ENCODE data around the gene PANX3. TPM values are rescaled to one million over a fixed set of nuclear protein-coding genes. Genes with fewer than 3 reads are reported as not detected.

PANX3 gene
- total and polyA plus RNA-seq, 2 of the 13 experiments (the other 11 are each of a cell fraction or from before 2014, with no cell fraction given): not detected

- no peak for TF ChIP-seq ZSCAN30 (CRISPR knock-in tag; IDR thresholded peaks at IDR 0.05)
- no peak for TF ChIP-seq TBP (CRISPR knock-in tag; IDR thresholded peaks at IDR 0.05)
- peak; percentile 99 for TF ChIP-seq ELF1 (CRISPR knock-in tag; IDR thresholded peaks at IDR 0.05)
- TF ChIP-seq ZBTB39 (CRISPR knock-in tag; IDR thresholded peaks at IDR 0.05): no peak
- TF ChIP-seq AGO2 (optimal IDR thresholded peaks at IDR 0.05; ENCODE audit: low read depth, low read length): peak; percentile 82
- TF ChIP-seq, protein P1, sequence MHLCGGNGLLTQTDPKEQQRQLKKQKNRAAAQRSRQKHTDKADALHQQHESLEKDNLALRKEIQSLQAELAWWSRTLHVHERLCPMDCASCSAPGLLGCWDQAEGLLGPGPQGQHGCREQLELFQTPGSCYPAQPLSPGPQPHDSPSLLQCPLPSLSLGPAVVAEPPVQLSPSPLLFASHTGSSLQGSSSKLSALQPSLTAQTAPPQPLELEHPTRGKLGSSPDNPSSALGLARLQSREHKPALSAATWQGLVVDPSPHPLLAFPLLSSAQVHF (CRISPR knock-in tag; IDR thresholded peaks at IDR 0.05): peak; percentile 39; the same call in 1 of the 2 replicates
- TF ChIP-seq SP140L (CRISPR knock-in tag; IDR thresholded peaks at IDR 0.05; ENCODE audit: borderline replicate concordance): no peak
- TF ChIP-seq ZIK1 (CRISPR knock-in tag; IDR thresholded peaks at IDR 0.05; ENCODE audit: borderline replicate concordance, low read depth): no peak
- TF ChIP-seq GLI4 (CRISPR knock-in tag; IDR thresholded peaks at IDR 0.05; ENCODE audit: borderline replicate concordance): 0 out of 2 replicates have a peak, but pooled peaks have one; percentile 63
- TF ChIP-seq, protein P2, sequence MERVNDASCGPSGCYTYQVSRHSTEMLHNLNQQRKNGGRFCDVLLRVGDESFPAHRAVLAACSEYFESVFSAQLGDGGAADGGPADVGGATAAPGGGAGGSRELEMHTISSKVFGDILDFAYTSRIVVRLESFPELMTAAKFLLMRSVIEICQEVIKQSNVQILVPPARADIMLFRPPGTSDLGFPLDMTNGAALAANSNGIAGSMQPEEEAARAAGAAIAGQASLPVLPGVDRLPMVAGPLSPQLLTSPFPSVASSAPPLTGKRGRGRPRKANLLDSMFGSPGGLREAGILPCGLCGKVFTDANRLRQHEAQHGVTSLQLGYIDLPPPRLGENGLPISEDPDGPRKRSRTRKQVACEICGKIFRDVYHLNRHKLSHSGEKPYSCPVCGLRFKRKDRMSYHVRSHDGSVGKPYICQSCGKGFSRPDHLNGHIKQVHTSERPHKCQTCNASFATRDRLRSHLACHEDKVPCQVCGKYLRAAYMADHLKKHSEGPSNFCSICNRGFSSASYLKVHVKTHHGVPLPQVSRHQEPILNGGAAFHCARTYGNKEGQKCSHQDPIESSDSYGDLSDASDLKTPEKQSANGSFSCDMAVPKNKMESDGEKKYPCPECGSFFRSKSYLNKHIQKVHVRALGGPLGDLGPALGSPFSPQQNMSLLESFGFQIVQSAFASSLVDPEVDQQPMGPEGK (CRISPR knock-in tag; IDR thresholded peaks at IDR 0.05): peak; percentile 70
- 0 out of 2 replicates have a peak, but pooled peaks have one; percentile 37 for TF ChIP-seq SNAI1 (CRISPR knock-in tag; IDR thresholded peaks at IDR 0.05; ENCODE audit: borderline replicate concordance)
- TF ChIP-seq KLF16 (CRISPR knock-in tag; IDR thresholded peaks at IDR 0.05): peak in 1 of 2 experiments; percentile 79; a peak in 2 of 4 replicates
- TF ChIP-seq FOXP4 (CRISPR knock-in tag; IDR thresholded peaks at IDR 0.05): peak; percentile 48; the same call in 1 of the 2 replicates
- no peak for TF ChIP-seq ZBTB7A (CRISPR knock-in tag; IDR thresholded peaks at IDR 0.05)
- TF ChIP-seq, protein P3, sequence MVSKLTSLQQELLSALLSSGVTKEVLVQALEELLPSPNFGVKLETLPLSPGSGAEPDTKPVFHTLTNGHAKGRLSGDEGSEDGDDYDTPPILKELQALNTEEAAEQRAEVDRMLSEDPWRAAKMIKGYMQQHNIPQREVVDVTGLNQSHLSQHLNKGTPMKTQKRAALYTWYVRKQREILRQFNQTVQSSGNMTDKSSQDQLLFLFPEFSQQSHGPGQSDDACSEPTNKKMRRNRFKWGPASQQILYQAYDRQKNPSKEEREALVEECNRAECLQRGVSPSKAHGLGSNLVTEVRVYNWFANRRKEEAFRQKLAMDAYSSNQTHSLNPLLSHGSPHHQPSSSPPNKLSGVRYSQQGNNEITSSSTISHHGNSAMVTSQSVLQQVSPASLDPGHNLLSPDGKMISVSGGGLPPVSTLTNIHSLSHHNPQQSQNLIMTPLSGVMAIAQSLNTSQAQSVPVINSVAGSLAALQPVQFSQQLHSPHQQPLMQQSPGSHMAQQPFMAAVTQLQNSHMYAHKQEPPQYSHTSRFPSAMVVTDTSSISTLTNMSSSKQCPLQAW (CRISPR knock-in tag; IDR thresholded peaks at IDR 0.05): peak; percentile 66; the same call in 1 of the 2 replicates
- TF ChIP-seq BHLHE40 (IDR thresholded peaks at IDR 0.05; ENCODE audit: low read length): no peak
- TF ChIP-seq TSC22D2 (CRISPR knock-in tag; IDR thresholded peaks at IDR 0.05; ENCODE audit: borderline replicate concordance): peak; percentile 78; the same call in 1 of the 2 replicates
- TF ChIP-seq ZNF569 (CRISPR knock-in tag; IDR thresholded peaks at IDR 0.05; ENCODE audit: borderline replicate concordance): no peak
- no peak; the same call in 1 of the 2 replicates for TF ChIP-seq ZNF446 (CRISPR knock-in tag; IDR thresholded peaks at IDR 0.05)
Measured at GRCh38 chr11:124622531-124623451, 11.6 kb downstream of the PANX3 start, which contains the start of gene TBRG1 (continued).
